GM18498 (cell line): Measurements from ENCODE around the gene CLEC12A.
"Not testable (repeated sequence)": the region's sequence is repeated elsewhere in the genome, so short reads cannot be mapped to it uniquely, and the experiment has no call there.

Experiments used
- ATAC-seq: cut with Tn5 transposase; IDR thresholded peaks from one replicate; pipeline ENCODE4 v1.9.1; 2021; ENCODE audit warnings: mild to moderate bottlenecking, moderate library complexity; ENCODE audit not compliant: unreplicated experiment

CLEC12A gene

GRCh38 chr12:9961901-9962300 lies 9.3 kb upstream of the CLEC12A start:
- ATAC-seq = no peak

GRCh38 chr12:9969673-9970072 lies 1.5 kb upstream of the CLEC12A start:
- ATAC-seq = no peak

- ATAC-seq = no peak
Observed at GRCh38 chr12:9973949-9974348, 2.7 kb downstream of the CLEC12A start.

GRCh38 chr12:9974731-9975130 lies 3.5 kb downstream of the CLEC12A start:
- ATAC-seq = not testable (repeated sequence)

DNA sequence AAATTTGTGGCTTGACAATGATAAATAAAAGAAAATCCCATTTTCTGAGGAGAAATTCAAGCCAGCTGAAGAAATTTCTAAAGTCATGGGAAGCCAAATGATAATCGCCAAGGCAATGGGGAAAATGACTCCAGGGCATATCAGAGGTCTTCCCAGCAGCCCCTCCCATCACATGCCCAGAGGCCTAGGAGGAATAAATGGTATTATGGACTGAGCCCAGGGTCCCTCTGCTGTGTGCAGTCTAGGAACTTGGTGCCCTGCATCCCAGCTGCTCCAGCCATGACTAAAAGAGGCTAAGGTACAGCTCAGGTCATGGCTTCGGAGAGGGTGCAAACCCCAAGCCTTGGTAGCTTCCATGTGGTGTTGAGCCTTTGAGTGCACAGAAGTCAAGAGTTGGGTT lies 4.4 kb downstream of the CLEC12A start:
- ATAC-seq = no peak

DNA sequence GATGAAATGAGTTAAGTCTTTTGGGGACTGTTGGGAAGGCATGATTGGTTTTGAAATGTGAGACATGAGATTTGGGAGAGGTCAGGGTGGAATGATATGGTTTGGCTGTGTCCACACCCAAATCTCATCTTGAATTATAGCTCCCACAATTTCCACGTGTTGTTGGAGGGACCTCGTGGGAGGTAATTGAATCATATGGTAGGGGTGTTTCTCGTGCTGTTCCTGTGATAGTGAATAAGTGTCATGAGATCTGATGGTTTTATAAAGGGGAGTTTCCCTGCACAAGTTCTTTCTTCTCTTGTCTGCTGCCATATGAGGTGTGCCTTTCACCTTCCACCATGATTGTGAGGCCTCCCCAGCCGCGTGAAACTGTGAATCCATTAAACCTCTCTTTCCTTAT lies 5.4 kb downstream of the CLEC12A start:
- not testable (repeated sequence) for ATAC-seq

DNA sequence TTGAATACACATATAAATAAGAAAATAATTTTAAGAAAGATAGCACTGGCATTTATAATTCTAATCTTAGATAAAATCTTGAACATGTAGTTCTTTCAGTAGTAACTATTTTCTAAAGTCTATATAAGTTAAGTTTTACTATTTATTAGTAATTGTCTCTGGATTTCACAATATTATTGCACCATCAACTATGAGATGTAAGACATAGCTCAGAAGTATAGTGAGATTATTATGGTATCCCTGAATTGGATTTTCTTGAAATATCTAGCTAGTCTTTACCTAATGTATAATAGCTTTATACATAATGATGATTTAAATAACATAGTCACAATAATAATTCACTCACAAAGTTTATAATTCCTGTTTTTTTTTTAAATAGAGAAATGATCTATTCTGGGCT lies 6.7 kb downstream of the CLEC12A start:
- ATAC-seq = no peak

DNA sequence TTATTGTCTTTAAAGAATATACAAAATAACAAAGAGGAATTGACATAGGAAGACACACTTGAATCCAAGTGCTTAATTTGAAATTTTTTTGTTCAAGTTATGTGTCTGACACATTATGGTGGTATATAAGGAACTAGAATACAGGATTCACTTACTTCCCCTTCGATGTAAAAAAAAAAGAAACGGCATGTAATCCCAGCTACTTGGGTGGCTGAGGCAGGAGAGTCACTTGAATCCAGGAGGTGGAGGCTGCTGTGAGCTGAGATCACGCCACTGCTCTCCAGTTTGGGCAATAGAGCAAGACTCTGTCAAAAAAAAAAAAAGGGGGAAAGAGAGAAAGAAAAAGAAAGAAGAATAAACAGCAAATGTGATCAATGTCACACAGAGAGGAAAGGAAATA lies 8.9 kb downstream of the CLEC12A start:
- ATAC-seq = no peak

- ATAC-seq = no peak
Observed at GRCh38 chr12:9991876-9992275, 20.7 kb downstream of the CLEC12A start.

GRCh38 chr12:9992296-9992695 lies 21.1 kb downstream of the CLEC12A start:
- no peak for ATAC-seq

GRCh38 chr12:9999016-9999415 lies 27.8 kb downstream of the CLEC12A start, which contains the start of gene CLEC1B:
CLEC1B (minus strand) TSS chr12:9999121; CDS start chr12:9999100, 21 bp downstream.
- no peak for ATAC-seq

- no peak for ATAC-seq
Observed at GRCh38 chr12:10001171-10001776, 30.1 kb downstream of the CLEC12A start.

DNA sequence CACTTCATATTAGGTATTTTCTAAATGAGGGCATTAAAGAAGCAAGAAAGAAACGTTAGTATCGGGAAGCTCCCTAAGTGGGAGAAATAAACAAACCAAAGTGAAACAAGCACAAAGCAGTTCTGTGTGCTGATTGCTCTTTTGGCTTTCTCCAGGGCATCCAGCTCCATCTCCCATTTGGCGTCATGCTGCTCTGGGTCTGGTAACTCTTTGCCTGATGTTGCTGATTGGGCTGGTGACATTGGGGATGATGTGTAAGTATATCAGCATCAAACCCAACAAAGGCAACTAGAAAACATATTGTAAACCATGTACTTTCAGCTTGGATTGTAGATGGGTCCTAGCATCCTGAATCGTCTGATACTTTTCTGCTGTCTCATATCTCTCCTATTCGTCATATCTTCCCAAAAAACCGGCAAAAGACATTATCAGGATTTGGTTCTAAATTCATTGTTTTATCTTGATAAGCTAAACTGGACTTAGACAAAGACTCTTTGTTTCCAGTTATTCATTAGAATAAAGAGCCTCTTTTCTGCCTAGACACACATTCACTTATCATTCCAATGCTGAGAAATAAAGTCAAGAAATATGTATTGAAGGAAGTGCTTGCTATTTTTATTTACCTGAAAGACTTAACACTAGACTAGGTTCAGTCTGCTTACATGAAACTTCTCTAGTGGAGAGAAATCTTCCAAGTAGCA lies 41.6 kb downstream of the CLEC12A start:
- ATAC-seq = no peak

DNA sequence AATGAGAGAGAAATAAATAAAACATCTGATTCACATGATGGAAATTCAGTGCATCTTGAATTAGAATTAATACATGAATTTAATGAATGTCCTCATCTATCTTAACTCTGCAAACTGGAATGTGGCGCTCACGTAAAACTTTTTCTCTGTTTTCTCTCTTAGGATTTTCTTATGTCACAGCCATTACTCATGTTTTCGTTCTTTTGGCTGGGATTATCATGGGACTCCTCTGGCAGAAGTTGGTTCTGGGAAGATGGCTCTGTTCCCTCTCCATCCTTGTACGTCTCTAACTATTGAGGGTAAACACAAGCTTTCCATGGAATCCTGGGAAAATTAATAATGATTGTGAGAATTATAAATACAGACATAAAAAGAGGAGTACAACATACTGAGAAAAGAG lies 44.2 kb downstream of the CLEC12A start:
- no peak for ATAC-seq

GRCh38 chr12:10016881-10017280 lies 45.7 kb downstream of the CLEC12A start:
- ATAC-seq = no peak

DNA sequence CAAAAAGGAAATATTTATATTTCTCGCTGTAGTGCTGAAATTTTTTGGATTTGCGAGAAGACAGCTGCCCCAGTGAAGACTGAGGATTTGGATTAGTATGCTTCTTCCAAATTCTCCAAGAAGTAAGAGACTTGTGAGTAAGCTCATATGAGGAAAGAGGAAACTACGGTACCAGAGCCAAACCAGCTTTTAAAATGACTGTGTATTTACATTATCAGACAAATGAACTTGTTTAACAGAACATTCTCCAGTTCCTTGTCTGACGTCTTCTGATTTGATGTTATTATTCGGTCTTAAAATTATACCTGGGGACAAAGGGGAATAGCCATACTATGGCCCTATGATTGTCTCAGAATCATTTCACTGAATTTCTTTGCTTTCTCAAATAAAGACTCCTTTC lies 47.2 kb downstream of the CLEC12A start:
- ATAC-seq = no peak

DNA sequence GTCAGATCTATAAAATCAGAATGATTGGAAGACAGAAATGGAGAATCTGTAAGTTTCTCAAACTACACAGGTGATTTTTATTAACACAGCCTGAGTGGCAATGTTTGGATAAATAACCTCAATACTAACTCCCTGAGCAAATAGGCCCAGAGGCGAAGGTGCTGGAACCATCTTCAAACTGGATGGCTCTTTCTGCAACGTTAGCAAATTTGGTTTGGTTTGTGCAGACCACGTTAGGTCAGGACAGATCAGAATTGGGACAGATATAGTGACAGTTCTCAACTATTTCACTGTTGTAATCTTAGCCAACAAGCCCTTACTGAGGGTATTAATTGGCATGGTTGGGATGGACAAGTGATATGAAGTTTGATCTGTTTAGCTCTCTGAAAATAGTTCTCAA lies 50.1 kb downstream of the CLEC12A start:
- ATAC-seq = no peak

DNA sequence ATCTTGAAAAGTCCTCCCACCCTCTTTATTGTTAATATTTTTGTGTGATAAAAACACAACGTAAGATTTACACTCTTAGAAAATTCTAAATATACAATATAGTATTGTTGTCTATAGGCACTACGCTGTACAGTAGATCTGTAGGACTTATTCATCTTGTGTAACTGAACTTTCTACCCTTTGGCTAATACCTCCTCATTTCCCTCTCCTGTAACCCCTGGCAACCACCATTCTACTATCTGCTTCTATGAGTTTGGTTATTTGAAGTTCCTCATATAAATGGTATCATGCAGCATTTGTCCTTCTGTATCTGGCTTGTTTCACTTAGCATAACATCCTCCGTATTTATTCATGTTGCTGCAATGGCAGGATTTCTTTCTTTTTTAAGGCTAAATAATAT lies 54.0 kb downstream of the CLEC12A start:
- ATAC-seq = no peak

- ATAC-seq = not testable (repeated sequence)
Observed at GRCh38 chr12:10026666-10027065, 55.5 kb downstream of the CLEC12A start.

DNA sequence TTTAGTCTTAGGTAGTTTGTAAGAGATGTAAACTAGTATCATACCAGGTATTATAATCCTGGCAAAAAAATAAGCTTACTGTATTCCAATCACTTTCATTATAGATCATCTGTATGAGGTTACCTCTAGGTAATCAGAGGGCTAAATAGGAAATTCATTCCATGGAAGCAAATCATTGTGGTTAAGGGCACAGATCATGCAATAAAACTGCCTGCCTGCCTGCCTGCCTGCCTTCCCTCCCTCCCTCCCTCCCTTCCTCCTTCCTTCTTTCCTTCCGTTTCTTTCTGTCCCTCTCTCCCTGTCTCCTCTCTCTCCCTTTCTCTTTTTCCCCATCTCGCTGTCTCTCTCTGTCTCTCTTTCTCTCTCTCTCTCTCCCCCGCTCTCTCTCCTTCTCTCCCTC lies 56.1 kb downstream of the CLEC12A start:
- ATAC-seq = no peak

DNA sequence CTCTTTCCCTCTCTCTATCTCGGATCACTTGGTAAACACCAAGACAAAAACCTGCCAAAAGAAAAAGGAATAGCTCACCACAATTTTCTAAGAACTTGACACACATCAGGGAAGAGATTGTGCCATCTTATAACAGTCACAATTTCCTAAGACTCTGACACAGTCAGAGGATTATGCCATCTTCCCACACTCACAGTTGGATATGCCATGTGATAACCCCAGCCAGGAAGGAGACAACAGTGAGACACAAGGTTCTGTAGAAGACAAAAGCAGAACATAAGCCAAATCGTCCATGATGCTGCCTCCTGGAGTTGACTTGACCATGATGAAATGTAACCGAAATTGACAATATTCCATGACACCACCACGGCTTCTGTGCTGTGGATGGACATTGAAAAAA lies 56.5 kb downstream of the CLEC12A start:
- no peak for ATAC-seq

DNA sequence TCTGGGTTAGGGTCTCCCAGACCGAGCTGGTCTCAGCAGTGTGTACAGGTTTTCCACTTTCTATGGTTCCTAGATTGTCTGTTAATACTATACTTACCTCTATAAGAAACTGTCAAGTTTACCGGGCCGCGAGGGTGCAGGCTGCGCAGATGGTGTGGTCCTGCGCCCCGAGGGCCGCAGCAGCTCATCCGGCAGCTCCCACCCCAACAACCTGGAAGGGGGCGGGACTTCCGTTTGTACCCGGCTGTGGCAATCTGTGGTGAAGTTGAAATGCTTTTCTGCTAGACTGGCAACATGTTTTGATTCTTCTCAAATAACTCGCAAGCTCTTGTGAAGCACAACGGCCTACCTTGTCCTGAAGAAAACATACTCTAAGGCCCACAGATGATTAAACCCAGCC lies 59.2 kb downstream of the CLEC12A start, which contains the start of gene CLEC9A:
Gene CLEC9A, plus strand, starts transcription at position 237 of the 400 bp plus-strand sequence. CDS start 22,006 bp downstream, outside the sequence.
- no peak for ATAC-seq

GRCh38 chr12:10031321-10031720 lies 60.1 kb downstream of the CLEC12A start:
- ATAC-seq = no peak
